HepG2 (cell line): Measurements from ENCODE around the gene TFAP2E. TPM values are rescaled to one million over a fixed set of nuclear protein-coding genes. Genes with fewer than 3 reads are reported as not detected.
A peak's percentile ranks its signal among the peaks of the same experiment; 100 is the strongest.

Experiments used
- AKNA ChIP-seq: sonication (generic); formaldehyde crosslinking; IDR thresholded peaks from 2 replicates; pipeline ENCODE4 v1.4.0; 2020; ENCODE audit warnings: missing genetic modification reagents, borderline replicate concordance
- CCDC6 ChIP-seq: sonication (generic); formaldehyde crosslinking; IDR thresholded peaks from 2 replicates; pipeline ENCODE4 v1.8.1; 2022; ENCODE audit warnings: mild to moderate bottlenecking, missing genetic modification reagents, moderate library complexity
- EP300 ChIP-seq, 3 experiments: sonication (generic) in 1 of 3; formaldehyde crosslinking in 1 of 3; IDR thresholded peaks; 2 replicates each; pipeline versions ENCODE4 v1.5.1 to v1.6.1; 2011 to 2020; ENCODE audit warnings: low read depth in 2 of 3, low read length in 2 of 3, borderline replicate concordance in 1 of 3, improper control_type of control experiment in 1 of 3, mild to moderate bottlenecking in 1 of 3, missing genetic modification reagents in 1 of 3, moderate library complexity in 1 of 3
- FOXK1 ChIP-seq: sonication (generic); formaldehyde crosslinking; IDR thresholded peaks from 2 replicates; pipeline ENCODE4 v1.4.0; 2020; ENCODE audit warnings: low read depth, missing genetic modification reagents, borderline replicate concordance
- HDAC1 ChIP-seq: sonication (generic); formaldehyde crosslinking; IDR thresholded peaks from 2 replicates; pipeline ENCODE4 v1.5.1; 2020; ENCODE audit warnings: mild to moderate bottlenecking, missing genetic modification reagents
- KDM6A ChIP-seq: IDR thresholded peaks from 2 replicates; pipeline ENCODE4 v1.6.1; 2016; ENCODE audit warnings: low read depth
- MAFG ChIP-seq: sonication (generic); formaldehyde crosslinking; IDR thresholded peaks from 2 replicates; pipeline ENCODE4 v1.5.1; 2020; ENCODE audit warnings: mild to moderate bottlenecking, missing genetic modification reagents
- MATR3 ChIP-seq: sonication (generic); formaldehyde crosslinking; IDR thresholded peaks from 2 replicates; pipeline ENCODE4 v1.4.0; 2020; ENCODE audit warnings: missing genetic modification reagents
- NBN ChIP-seq: fragments of 450-650 bp; conservative IDR thresholded peaks from 2 replicates; pipeline ENCODE4 v1.6.1; 2017
- NFKBIZ ChIP-seq: IDR thresholded peaks from 2 replicates; pipeline ENCODE4 v1.6.1; 2018; ENCODE audit warnings: missing genetic modification reagents, missing compliant biosample characterization
- RFXANK ChIP-seq: IDR thresholded peaks from 2 replicates; pipeline ENCODE4 v1.6.1; 2016
- SATB2 ChIP-seq: sonication (generic); formaldehyde crosslinking; IDR thresholded peaks from 2 replicates; pipeline ENCODE4 v1.5.0; 2020; ENCODE audit warnings: missing genetic modification reagents
- SP5 ChIP-seq: IDR thresholded peaks from 2 replicates; pipeline ENCODE4 v1.6.1; 2016; ENCODE audit warnings: low read depth, borderline replicate concordance
- TBX3 ChIP-seq: fragments of 450-650 bp; IDR thresholded peaks from 2 replicates; pipeline ENCODE4 v1.6.1; 2017; ENCODE audit warnings: antibody characterized with exemption, mild to moderate bottlenecking, inconsistent platforms, borderline replicate concordance
- ZNF12 ChIP-seq: sonication (generic); formaldehyde crosslinking; IDR thresholded peaks from 2 replicates; pipeline ENCODE4 v1.5.0; 2020; ENCODE audit warnings: missing genetic modification reagents
- polyA plus RNA-seq, 8 experiments: library from polyadenylated mRNA; depleted of rRNA in 3 of 8; stranded (reverse) in 7 of 8; unstranded in 1 of 8; fragments of >200 nt; fragmentation: Illumina TruSeq in 4 of 8; extraction: Trizol in 4 of 8; gene quantifications; 2 replicates each; pipeline versions ENCODE4 v1.2.1 to v1.2.3, GENCODE V29; 2011 to 2016; ENCODE audit warnings: low read depth in 4 of 8, missing spikeins in 1 of 8, mixed read lengths in 1 of 8; ENCODE audit not compliant: insufficient read depth in 1 of 8
- total RNA-seq, 5 experiments: library from RNA; depleted of rRNA; stranded (reverse); fragments of >200 nt; fragmentation: Illumina TruSeq; extraction: Trizol; gene quantifications; 2 replicates each; pipeline ENCODE4 v1.2.3, GENCODE V29; 2016; ENCODE audit warnings: low read depth in 1 of 5
- TF ChIP-seq, protein P1 (sequence below): sonication (generic); formaldehyde crosslinking; IDR thresholded peaks from 2 replicates; pipeline ENCODE4 v1.5.1; 2020; ENCODE audit warnings: missing genetic modification reagents, mild to moderate bottlenecking, borderline replicate concordance
- TF ChIP-seq, protein P2 (sequence below): sonication (generic); formaldehyde crosslinking; IDR thresholded peaks from 2 replicates; pipeline ENCODE4 v1.8.1; 2023; ENCODE audit warnings: mild to moderate bottlenecking, missing genetic modification reagents
- TF ChIP-seq, protein P3 (sequence below): sonication (generic); formaldehyde crosslinking; IDR thresholded peaks from 2 replicates; pipeline ENCODE4 v1.9.0; 2021; ENCODE audit warnings: missing genetic modification reagents, mild to moderate bottlenecking, borderline replicate concordance
- TF ChIP-seq, protein P4 (sequence below): IDR thresholded peaks from 2 replicates; pipeline ENCODE4 v1.6.1; 2016; ENCODE audit warnings: low read depth

The TFAP2E gene
- total and polyA plus RNA-seq, 2 of the 13 experiments (the other 11 are each of a cell fraction or from before 2014, with no cell fraction given), result 0.31 to 0.41 TPM

DNA sequence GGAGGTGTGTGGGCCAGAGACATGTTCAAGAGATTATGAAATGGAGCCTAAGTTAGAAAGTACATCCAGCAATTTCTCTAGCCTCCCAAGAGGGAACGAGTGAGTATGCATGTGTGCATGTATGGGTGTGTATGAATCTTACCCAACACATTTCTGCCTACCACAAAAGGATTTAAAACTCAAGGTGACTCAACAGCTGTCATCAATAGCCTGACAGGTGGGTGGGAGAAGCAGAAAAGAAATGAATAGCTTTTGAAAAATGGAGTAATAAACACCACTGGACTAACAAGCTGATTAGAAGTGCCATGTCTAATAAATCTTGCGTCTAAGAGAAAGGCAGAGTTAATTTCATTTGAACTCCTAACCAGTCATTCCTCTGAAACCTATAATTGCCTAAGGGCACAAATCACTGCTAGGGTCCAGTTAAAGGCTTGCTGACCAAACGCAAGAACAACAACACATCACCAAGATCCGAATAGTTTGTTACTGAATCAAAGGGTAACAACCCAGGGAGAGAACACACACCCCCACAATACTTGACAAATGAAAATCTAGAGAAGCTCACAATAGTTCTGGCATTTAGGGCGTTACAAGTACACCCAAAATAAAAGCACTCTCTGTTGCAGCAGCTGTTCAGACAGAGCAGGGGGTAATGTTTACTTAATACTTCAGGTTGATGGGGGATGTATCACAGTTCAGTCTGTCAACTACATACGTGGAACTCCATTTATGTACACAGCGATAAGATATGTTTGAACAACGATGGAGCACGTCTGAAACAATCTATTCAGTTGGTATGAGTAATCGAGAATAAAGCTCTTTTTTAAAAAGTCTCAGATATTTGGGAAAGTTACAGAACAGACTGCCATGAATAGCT, 17.3 kb upstream of the TFAP2E start (continued):
- no peak for TF ChIP-seq AKNA (CRISPR knock-in tag)
- TF ChIP-seq RFXANK (CRISPR knock-in tag), result 0 out of 2 replicates have a peak, but pooled peaks have one; percentile 33
- TF ChIP-seq, protein P1, sequence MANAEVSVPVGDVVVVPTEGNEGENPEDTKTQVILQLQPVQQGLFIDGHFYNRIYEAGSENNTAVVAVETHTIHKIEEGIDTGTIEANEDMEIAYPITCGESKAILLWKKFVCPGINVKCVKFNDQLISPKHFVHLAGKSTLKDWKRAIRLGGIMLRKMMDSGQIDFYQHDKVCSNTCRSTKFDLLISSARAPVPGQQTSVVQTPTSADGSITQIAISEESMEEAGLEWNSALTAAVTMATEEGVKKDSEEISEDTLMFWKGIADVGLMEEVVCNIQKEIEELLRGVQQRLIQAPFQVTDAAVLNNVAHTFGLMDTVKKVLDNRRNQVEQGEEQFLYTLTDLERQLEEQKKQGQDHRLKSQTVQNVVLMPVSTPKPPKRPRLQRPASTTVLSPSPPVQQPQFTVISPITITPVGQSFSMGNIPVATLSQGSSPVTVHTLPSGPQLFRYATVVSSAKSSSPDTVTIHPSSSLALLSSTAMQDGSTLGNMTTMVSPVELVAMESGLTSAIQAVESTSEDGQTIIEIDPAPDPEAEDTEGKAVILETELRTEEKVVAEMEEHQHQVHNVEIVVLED (CRISPR knock-in tag), result no peak
- TF ChIP-seq, protein P2, sequence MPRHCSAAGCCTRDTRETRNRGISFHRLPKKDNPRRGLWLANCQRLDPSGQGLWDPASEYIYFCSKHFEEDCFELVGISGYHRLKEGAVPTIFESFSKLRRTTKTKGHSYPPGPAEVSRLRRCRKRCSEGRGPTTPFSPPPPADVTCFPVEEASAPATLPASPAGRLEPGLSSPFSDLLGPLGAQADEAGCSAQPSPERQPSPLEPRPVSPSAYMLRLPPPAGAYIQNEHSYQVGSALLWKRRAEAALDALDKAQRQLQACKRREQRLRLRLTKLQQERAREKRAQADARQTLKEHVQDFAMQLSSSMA (CRISPR knock-in tag), result no peak
- no peak for TF ChIP-seq MATR3
- TF ChIP-seq NBN, result no peak
- TF ChIP-seq HDAC1 (CRISPR knock-in tag), result peak; percentile 78
- TF ChIP-seq NFKBIZ, result no peak
- TF ChIP-seq, protein P3, sequence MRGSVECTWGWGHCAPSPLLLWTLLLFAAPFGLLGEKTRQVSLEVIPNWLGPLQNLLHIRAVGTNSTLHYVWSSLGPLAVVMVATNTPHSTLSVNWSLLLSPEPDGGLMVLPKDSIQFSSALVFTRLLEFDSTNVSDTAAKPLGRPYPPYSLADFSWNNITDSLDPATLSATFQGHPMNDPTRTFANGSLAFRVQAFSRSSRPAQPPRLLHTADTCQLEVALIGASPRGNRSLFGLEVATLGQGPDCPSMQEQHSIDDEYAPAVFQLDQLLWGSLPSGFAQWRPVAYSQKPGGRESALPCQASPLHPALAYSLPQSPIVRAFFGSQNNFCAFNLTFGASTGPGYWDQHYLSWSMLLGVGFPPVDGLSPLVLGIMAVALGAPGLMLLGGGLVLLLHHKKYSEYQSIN (CRISPR knock-in tag), result no peak
- peak; percentile 68; the same call in 1 of the 2 replicates for TF ChIP-seq TBX3
- peak in 1 of 2 experiments; percentile 85; a peak in 2 of 4 replicates for TF ChIP-seq EP300 (IDR thresholded peaks at IDR 0.05; ENCODE audit: low read depth in 2 of 2, low read length in 2 of 2)
- peak; percentile 79 for TF ChIP-seq EP300 (CRISPR knock-in tag; IDR thresholded peaks at IDR 0.05; ENCODE audit: borderline replicate concordance)
- TF ChIP-seq ZNF12 (CRISPR knock-in tag), result peak; percentile 86
- no peak for TF ChIP-seq MAFG (CRISPR knock-in tag)
- TF ChIP-seq FOXK1 (CRISPR knock-in tag), result no peak
- 0 out of 2 replicates have a peak, but pooled peaks have one; percentile 42 for TF ChIP-seq KDM6A
- TF ChIP-seq, protein P4, sequence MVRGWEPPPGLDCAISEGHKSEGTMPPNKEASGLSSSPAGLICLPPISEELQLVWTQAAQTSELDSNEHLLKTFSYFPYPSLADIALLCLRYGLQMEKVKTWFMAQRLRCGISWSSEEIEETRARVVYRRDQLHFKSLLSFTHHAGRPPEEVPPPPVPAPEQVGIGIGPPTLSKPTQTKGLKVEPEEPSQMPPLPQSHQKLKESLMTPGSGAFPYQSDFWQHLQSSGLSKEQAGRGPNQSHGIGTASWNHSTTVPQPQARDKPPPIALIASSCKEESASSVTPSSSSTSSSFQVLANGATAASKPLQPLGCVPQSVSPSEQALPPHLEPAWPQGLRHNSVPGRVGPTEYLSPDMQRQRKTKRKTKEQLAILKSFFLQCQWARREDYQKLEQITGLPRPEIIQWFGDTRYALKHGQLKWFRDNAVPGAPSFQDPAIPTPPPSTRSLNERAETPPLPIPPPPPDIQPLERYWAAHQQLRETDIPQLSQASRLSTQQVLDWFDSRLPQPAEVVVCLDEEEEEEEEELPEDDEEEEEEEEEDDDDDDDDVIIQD, result 0 out of 2 replicates have a peak, but pooled peaks have one; percentile 33
- TF ChIP-seq CCDC6 (CRISPR knock-in tag), result no peak
- no peak for TF ChIP-seq SATB2 (CRISPR knock-in tag)
- TF ChIP-seq SP5 (CRISPR knock-in tag), result no peak
